Lower lobe of right lung (tissue), 2 donors: Measurements from ENCODE around the gene GTF2E1. TPM values are rescaled to one million over a fixed set of nuclear protein-coding genes. Genes with fewer than 3 reads are reported as not detected.
"Not testable (repeated sequence)": the region's sequence is repeated elsewhere in the genome, so short reads cannot be mapped to it uniquely, and the experiment has no call there.

Experiments used
- ATAC-seq, 2 donors: fragments of 200-7000 bp; cut with Tn5 transposase; one replicate each; pipeline ENCODE4 v1.9.1; 2020 to 2022; ENCODE audit warnings: mild to moderate bottlenecking in 2 of 2, moderate library complexity in 2 of 2
- DNase-seq: peaks from one replicate; pipeline ENCODE4 v3.0.0-alpha.2; 2020
- H3K27ac ChIP-seq: fragments of 200-600 bp; one replicate; pipeline ENCODE4 v1.8.0; 2022
- H3K27me3 ChIP-seq: fragments of 200-600 bp; one replicate; pipeline ENCODE4 v1.8.0; 2022; ENCODE audit warnings: low read depth
- H3K36me3 ChIP-seq: fragments of 200-600 bp; one replicate; pipeline ENCODE4 v1.8.0; 2022; ENCODE audit warnings: mild to moderate bottlenecking
- H3K4me1 ChIP-seq: fragments of 200-600 bp; one replicate; pipeline ENCODE4 v1.8.0; 2022
- H3K4me3 ChIP-seq: fragments of 200-600 bp; one replicate; pipeline ENCODE4 v1.8.0; 2022; ENCODE audit warnings: mild to moderate bottlenecking
- H3K9me3 ChIP-seq: fragments of 200-600 bp; one replicate; pipeline ENCODE4 v1.8.0; 2022
- CTCF ChIP-seq: fragments of 200-600 bp; IDR thresholded peaks from one replicate; pipeline ENCODE4 v1.8.0; 2022; ENCODE audit warnings: antibody characterized with exemption, mild to moderate bottlenecking
- intact Hi-C: fragments of 100-400 bp; cut with DNase I; formaldehyde crosslinking; loops from one replicate; pipeline ENCODE4 v1.11.0; 2022
- total RNA-seq: library from RNA; stranded (reverse); fragmentation: NEBNext Ultra II Directional; extraction: Animal tissue kit (Norgen Biotek cat#: 25700); gene quantifications from one replicate; pipeline ENCODE4 v1.2.1, GENCODE V29; 2021
- donor health status: DM: no; HTN: yes; CAD: no; lungs with severe emphysema.

Gene GTF2E1
- total RNA-seq, 1 donor from 2014 or later = 18.5 TPM

- Histone ChIP-seq H3K27ac (no peak overlapping the region), H3K27me3 (no peaks in the 10 kb centered on the region), H3K4me1 (no peaks in the 10 kb centered on the region), H3K9me3 (no peaks in the 10 kb centered on the region), H3K4me3 (no peak overlapping the region), H3K36me3 (peaks cover 12% of the 10 kb centered on the region)
- TF ChIP-seq CTCF = no peak
- no peak for ATAC-seq
- no peak for DNase-seq
- intact Hi-C loops = no loop called here
These were observed 34.1 kb upstream of the GTF2E1 start for GRCh38 chr3:120708408-120708807.

GRCh38 chr3:120710369-120710768, 32.2 kb upstream of the GTF2E1 start:
- ATAC-seq = no peak
- Histone ChIP-seq H3K36me3 (peaks cover 12% of the 10 kb centered on the region), H3K4me1 (no peaks in the 10 kb centered on the region), H3K27me3 (no peaks in the 10 kb centered on the region), H3K27ac (no peak overlapping the region), H3K4me3 (no peak overlapping the region), H3K9me3 (no peaks in the 10 kb centered on the region)
- TF ChIP-seq CTCF = no peak
- DNase-seq = no peak
- intact Hi-C loops = no loop called here

GRCh38 chr3:120713262-120713661, 29.3 kb upstream of the GTF2E1 start:
- Histone ChIP-seq H3K4me3 (no peak overlapping the region), H3K27me3 (no peaks in the 10 kb centered on the region), H3K36me3 (peaks cover 12% of the 10 kb centered on the region), H3K27ac (no peak overlapping the region), H3K9me3 (no peaks in the 10 kb centered on the region), H3K4me1 (no peaks in the 10 kb centered on the region)
- no peak for TF ChIP-seq CTCF
- ATAC-seq (no peak), DNase-seq (no peak)
- intact Hi-C loops = no loop called here

- Histone ChIP-seq H3K4me1 (peaks cover 12% of the 10 kb centered on the region), H3K27ac (peak overlapping the region; percentile 68), H3K4me3 (peak overlapping the region; percentile 57)
- DNase-seq = peak; percentile 89
- H3K27me3 ChIP-seq, H3K9me3 ChIP-seq, ATAC-seq, intact Hi-C loops, H3K36me3 ChIP-seq: not testable (repeated sequence)
These were observed 23.2 kb upstream of the GTF2E1 start for GRCh38 chr3:120719167-120719834.

GRCh38 chr3:120726791-120727190, 15.8 kb upstream of the GTF2E1 start:
- Histone ChIP-seq H3K4me1 (no peaks in the 10 kb centered on the region), H3K4me3 (no peak overlapping the region), H3K27ac (no peak overlapping the region), H3K27me3 (no peaks in the 10 kb centered on the region), H3K9me3 (no peaks in the 10 kb centered on the region), H3K36me3 (peaks cover 5% of the 10 kb centered on the region)
- ATAC-seq (no peak), DNase-seq (no peak)
- intact Hi-C loops = no loop called here
- no peak for TF ChIP-seq CTCF

- intact Hi-C loops = no loop called here
- no peak overlapping the region for H3K27ac ChIP-seq
- no peak for ATAC-seq
These were observed 11.7 kb upstream of the GTF2E1 start for GRCh38 chr3:120730576-120731542.

GRCh38 chr3:120738006-120738405, 4.5 kb upstream of the GTF2E1 start:
- H3K4me3 ChIP-seq, intact Hi-C loops, H3K27ac ChIP-seq, DNase-seq, ATAC-seq, H3K27me3 ChIP-seq, H3K9me3 ChIP-seq, H3K4me1 ChIP-seq: not testable (repeated sequence)
- H3K36me3 ChIP-seq = peaks cover 11% of the 10 kb centered on the region

More at GRCh38 chr3:120730576-120731542, 11.7 kb upstream of the GTF2E1 start:
- H3K27me3 ChIP-seq = no peaks in the 10 kb centered on the region
- no peaks in the 10 kb centered on the region for H3K4me1 ChIP-seq
- no peak for TF ChIP-seq CTCF
- DNase-seq = no peak
- H3K4me3 ChIP-seq = no peak overlapping the region
- peaks cover 5% of the 10 kb centered on the region for H3K9me3 ChIP-seq
- peaks cover 4% of the 10 kb centered on the region for H3K36me3 ChIP-seq
